ENCODE measurements around the gene NEK10. TPM values are rescaled to one million over a fixed set of nuclear protein-coding genes. Genes with fewer than 3 reads are reported as not detected.
"Not testable (repeated sequence)": the region's sequence is repeated elsewhere in the genome, so short reads cannot be mapped to it uniquely, and the experiment has no call there.

Gene NEK10
- total RNA-seq, 2 experiments from 2014 or later, result 0.35 to 0.86 TPM

DNA sequence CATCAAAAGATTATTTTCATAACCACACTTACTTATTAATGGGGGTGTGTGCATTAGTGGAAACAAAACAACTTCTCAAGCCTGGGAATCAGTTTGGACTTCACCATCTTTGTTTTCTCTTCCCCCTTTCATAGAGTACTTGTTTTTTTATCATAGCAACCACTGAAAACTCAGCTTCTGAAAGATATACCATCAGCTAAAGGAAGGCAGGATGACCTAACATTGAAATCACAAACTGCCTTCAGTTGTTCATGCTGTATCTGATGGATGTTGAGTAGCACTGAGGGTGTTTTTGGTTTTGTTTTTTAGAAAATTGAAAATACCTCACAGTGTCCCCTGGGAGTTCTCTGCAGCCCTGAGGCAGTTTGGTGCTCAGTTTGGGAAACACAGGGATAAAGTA lies 46.5 kb downstream of the NEK10 start:
- no peak overlapping the region for H3K4me3 Mint-ChIP-seq
- CTCF ChIA-PET, result interaction anchor here (1.3 kb wide), 1 partner anchor 359 kb away, joined by 3 read pairs; no protein-coding TSS in a partner anchor
- no peaks in the 10 kb centered on the region for H3K9me3 Mint-ChIP-seq
- POLR2A ChIA-PET, result no interaction called here
- no peaks in the 10 kb centered on the region for H3K36me3 Mint-ChIP-seq (ENCODE audit: low read depth)
- H3K27me3 Mint-ChIP-seq, result no peaks in the 10 kb centered on the region
- H3K4me1 Mint-ChIP-seq, result peaks cover 3% of the 10 kb centered on the region
- no peak overlapping the region for H3K27ac Mint-ChIP-seq
- DNase-seq, result no peak

DNA sequence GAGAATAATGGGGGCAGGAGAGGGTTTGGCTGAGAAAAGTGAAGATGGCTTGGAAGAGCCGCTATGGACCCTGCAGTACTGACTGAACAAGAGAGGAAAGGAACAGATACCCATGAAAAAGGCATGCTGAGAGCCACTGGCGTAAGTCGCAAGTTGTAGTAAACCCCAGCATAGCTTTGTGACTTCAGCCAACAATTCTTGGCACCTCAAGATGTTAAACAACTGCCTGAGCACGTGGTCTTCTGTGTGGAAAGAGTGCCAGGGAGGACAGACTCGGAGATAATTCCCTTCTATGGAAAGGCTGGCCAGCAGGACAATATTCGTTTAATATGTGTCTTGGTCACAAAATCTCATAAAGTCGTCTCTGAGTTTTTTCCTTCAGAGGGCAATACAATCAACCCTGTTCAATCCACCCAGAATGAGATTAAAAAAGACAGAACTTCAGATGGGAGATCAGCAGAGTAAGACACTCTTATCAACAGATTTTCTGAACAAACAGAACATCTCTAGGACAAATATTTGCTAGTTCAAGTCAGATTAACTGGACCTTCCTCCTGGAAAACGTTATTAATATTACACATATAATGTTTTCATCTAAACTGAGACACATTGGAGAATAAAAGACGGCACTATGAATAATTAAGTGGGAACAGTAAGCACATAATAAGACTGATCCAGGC lies 49.2 kb downstream of the NEK10 start:
- CTCF ChIA-PET, result interaction anchor here (2.8 to 2.9 kb wide), 2 partner anchors 10 to 362 kb away, joined by 6 to 17 read pairs; no protein-coding TSS in a partner anchor
- DNase-seq, result no peak
- POLR2A ChIA-PET, result no interaction called here
- Mint-ChIP-seq H3K4me3 (no peak overlapping the region), H3K27me3 (no peaks in the 10 kb centered on the region), H3K4me1 (peaks cover 3% of the 10 kb centered on the region), H3K9me3 (no peaks in the 10 kb centered on the region), H3K36me3 (ENCODE audit: low read depth) (no peaks in the 10 kb centered on the region), H3K27ac (no peak overlapping the region)

DNA sequence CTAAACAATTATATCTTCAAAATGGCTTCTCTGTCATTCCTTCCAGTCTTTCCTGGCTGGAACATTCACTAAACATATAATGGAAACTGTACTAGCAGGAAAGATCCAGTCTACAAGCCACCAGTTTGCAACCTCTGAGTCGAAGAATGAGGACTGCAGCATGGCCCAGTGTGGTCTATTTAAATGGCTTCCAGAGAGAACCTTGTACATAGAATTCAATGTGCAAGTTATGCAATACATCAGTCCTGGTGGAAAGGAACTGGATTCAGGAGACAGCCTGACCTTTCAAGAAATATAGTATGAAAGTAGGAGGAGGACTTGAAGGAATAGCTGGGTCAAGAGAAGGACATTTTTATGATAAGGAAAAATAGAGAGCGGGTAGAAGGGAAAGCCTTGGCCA lies 49.9 kb downstream of the NEK10 start:
- Mint-ChIP-seq H3K36me3 (ENCODE audit: low read depth) (no peaks in the 10 kb centered on the region), H3K4me1 (no peaks in the 10 kb centered on the region), H3K4me3 (no peak overlapping the region), H3K27me3 (no peaks in the 10 kb centered on the region), H3K27ac (no peak overlapping the region), H3K9me3 (no peaks in the 10 kb centered on the region)
- no peak for DNase-seq
- ChIA-PET CTCF (interaction anchor here (2.8 to 2.9 kb wide), 2 partner anchors 9 to 362 kb away, joined by 6 to 17 read pairs; no protein-coding TSS in a partner anchor), POLR2A (no interaction called here)

DNA sequence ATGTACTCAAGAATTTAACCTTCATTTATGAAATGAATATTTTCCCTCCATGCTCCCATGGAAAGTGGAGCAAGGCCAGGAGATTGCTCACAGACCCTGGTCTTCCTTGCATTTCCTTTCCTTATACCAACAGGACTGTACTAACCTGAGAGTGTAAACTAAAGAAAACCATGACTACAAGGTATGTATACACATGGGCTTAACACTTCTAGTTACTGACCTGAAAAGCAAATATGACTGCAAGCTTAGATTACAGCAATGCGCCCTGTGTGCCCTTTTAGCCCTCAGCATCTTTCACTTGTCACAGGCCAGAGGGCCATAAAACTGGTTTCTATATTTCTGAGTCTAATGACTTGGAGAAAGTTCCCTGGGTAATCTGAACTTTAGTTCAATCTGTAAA lies 52.1 kb downstream of the NEK10 start:
- Mint-ChIP-seq H3K4me1 (no peaks in the 10 kb centered on the region), H3K4me3 (no peak overlapping the region), H3K36me3 (ENCODE audit: low read depth) (no peaks in the 10 kb centered on the region), H3K9me3 (no peaks in the 10 kb centered on the region), H3K27ac (no peak overlapping the region), H3K27me3 (no peaks in the 10 kb centered on the region)
- ChIA-PET CTCF (interaction anchor here (2.8 kb wide), 1 partner anchor 365 kb away, joined by 17 read pairs; no protein-coding TSS in a partner anchor), POLR2A (no interaction called here)
- DNase-seq, result no peak

DNA sequence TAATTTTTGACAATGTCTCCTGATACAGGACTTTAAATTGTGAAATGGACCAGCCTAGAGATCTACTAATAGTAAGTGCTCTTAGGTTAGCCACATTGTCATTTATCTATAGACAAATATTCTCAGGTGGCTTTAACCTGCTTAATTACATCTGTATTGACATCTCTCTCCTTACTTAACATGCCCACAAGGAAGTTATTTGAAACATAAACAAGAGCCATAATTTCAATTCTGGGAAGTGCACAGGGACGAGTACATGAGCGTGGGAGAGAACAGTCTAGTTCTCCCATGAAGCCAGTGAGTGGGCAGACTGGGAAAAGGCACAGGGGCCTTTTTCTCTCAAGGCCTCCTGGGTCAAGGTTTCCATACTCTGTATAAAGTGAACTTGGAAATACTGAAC lies 54.2 kb downstream of the NEK10 start:
- no peaks in the 10 kb centered on the region for H3K9me3 Mint-ChIP-seq
- H3K27ac Mint-ChIP-seq, result no peak overlapping the region
- DNase-seq, result no peak
- no peaks in the 10 kb centered on the region for H3K27me3 Mint-ChIP-seq
- ChIA-PET POLR2A (no interaction called here), CTCF (no interaction called here)
- no peaks in the 10 kb centered on the region for H3K36me3 Mint-ChIP-seq (ENCODE audit: low read depth)
- H3K4me3 Mint-ChIP-seq, result no peak overlapping the region
- H3K4me1 Mint-ChIP-seq, result no peaks in the 10 kb centered on the region

DNA sequence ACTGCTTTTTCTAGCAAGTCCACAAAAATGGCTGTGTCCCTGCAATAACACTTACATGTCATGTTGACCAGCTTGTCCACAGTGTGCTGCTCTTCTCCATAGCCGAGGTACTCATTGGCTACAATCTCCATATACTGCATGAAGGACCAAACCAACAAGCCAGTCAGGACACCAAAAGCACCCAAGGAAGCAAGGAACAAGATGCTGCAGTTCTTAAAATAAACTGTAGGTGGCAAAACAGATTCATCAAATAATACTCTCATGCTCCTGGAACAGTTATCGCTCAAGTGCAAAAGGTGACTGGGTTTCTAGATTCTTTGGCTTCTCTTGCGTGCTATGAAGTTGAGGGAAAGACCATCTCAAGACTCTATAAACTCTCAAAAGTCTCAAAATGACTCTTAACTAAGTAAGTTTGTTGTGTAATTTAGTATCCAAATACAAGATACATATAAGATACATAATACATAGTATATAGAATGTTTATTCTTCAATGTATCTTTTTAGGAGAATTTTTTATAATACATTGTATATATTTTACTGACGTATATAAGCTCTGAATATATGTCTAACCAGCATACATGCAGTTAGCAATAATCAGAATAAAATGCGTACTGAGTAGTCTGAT lies 57.0 kb downstream of the NEK10 start:
- no peaks in the 10 kb centered on the region for H3K9me3 Mint-ChIP-seq
- POLR2A ChIA-PET, result no interaction called here

DNA sequence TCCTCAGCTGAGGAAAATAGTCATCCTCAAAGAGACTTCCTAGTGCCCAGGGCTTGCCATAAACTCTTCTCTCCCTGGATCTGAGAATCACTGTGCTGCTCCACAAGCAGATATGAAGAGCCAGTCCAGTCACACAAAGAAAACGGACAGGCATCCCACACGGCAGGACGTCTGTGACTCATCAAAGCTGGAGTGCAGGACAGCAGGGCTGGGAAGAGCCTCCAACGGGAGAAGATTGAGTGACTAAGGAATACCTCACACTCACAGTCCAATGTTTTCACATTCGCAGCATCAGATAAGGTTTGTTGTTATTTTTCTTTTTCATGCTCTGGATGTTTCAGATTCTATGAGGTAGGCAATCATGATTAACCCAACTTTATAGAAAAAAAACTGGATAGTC lies 57.8 kb downstream of the NEK10 start:
- POLR2A ChIA-PET, result no interaction called here

More for the DNA sequence above, 57.0 kb downstream of the NEK10 start:
- Mint-ChIP-seq H3K4me1 (no peaks in the 10 kb centered on the region), H3K36me3 (ENCODE audit: low read depth) (no peaks in the 10 kb centered on the region), H3K27me3 (no peaks in the 10 kb centered on the region), H3K27ac (no peak overlapping the region), H3K4me3 (no peak overlapping the region)
- CTCF ChIA-PET, result interaction anchor here (0.9 to 7.9 kb wide), 6 partner anchors 9 to 400 kb away, joined by 3 to 56 read pairs (median 5); no protein-coding TSS in a partner anchor
- DNase-seq, result no peak

DNA sequence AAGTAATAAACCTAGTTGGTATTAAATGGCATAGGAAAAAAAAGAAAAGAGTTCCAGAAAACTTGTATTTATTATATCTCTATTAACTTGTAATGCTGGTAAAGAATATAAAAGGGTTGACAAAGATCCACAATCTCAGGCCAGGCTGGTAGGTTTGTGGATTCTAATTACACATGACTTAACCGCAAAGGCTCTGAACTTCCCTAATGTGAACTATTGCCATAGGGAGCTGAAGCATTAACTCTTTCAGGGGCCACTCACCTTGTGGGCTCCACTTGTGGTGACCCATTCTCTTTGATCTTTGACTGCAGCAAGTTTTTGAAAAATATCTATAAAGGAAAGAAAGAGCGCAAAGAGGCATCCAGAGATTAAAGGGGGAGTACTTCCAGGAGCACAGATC lies 58.5 kb downstream of the NEK10 start:
- DNase-seq, result no peak
- Mint-ChIP-seq H3K9me3 (no peaks in the 10 kb centered on the region), H3K27ac (no peak overlapping the region), H3K27me3 (no peaks in the 10 kb centered on the region), H3K4me3 (no peak overlapping the region), H3K36me3 (ENCODE audit: low read depth) (no peaks in the 10 kb centered on the region), H3K4me1 (no peaks in the 10 kb centered on the region)
- CTCF ChIA-PET, result interaction anchor here (1.5 to 7.9 kb wide), 4 partner anchors 9 to 401 kb away, joined by 5 to 56 read pairs (median 6); no protein-coding TSS in a partner anchor
- POLR2A ChIA-PET, result interaction anchor here (1.2 kb wide), 1 partner anchor 15 kb away, joined by 3 read pairs; no protein-coding TSS in a partner anchor

More for the DNA sequence above, 57.8 kb downstream of the NEK10 start:
- H3K4me3 Mint-ChIP-seq, result no peak overlapping the region
- no peak for DNase-seq
- CTCF ChIA-PET, result interaction anchor here (1.6 to 7.9 kb wide), 4 partner anchors 156 to 401 kb away, joined by 5 to 56 read pairs (median 8); no protein-coding TSS in a partner anchor
- H3K9me3 Mint-ChIP-seq, result no peaks in the 10 kb centered on the region
- no peaks in the 10 kb centered on the region for H3K27me3 Mint-ChIP-seq
- H3K4me1 Mint-ChIP-seq, result no peaks in the 10 kb centered on the region
- no peak overlapping the region for H3K27ac Mint-ChIP-seq
- H3K36me3 Mint-ChIP-seq (ENCODE audit: low read depth), result no peaks in the 10 kb centered on the region

DNA sequence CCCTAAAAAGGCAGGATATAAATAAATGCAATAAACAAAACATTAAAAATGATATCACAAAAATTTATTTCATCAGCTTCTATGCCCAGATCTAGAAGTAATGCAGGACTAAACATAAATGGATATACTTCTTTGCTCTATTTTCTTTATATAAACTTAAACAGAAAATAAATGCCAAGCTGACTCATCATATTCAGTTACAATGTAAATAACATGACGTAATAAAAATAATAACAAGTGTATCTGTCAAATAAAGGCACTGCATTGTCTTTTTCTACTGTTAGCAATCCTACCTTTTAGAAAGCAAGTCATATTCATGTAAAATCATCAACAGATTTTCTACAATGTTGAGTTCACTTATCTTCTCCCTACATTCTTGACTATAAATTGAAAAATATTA lies 61.6 kb downstream of the NEK10 start:
- POLR2A ChIA-PET, result no interaction called here
- CTCF ChIA-PET, result interaction anchor here (7.9 kb wide), 1 partner anchor 374 kb away, joined by 56 read pairs; no protein-coding TSS in a partner anchor
- Mint-ChIP-seq H3K27ac (no peak overlapping the region), H3K4me1 (no peaks in the 10 kb centered on the region), H3K9me3 (no peaks in the 10 kb centered on the region), H3K36me3 (ENCODE audit: low read depth) (no peaks in the 10 kb centered on the region), H3K27me3 (no peaks in the 10 kb centered on the region), H3K4me3 (no peak overlapping the region)
- no peak for DNase-seq

DNA sequence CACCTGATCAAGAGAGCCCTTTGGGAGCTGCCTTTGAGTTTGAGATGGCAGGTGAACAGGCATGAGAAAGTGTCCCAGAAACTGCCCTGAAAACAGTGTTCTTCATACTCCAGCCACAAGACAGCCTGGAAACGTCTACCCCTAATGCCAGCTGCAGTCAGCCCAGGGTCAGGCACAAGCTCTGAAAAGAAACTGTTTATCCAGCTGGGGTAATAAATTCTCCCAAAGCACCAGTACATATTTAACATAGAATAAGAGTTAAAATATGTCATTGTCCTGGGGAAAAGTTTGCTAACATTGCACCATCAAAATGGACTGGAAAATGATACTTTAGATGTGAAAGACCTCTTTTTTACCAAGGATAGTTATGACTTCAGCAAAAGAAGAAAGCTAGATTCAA lies 66.3 kb downstream of the NEK10 start:
- Mint-ChIP-seq H3K4me1 (no peaks in the 10 kb centered on the region), H3K27ac (no peak overlapping the region), H3K27me3 (no peaks in the 10 kb centered on the region), H3K9me3 (peaks cover 6% of the 10 kb centered on the region), H3K4me3 (no peak overlapping the region), H3K36me3 (ENCODE audit: low read depth) (no peaks in the 10 kb centered on the region)
- POLR2A ChIA-PET, result no interaction called here
- DNase-seq, result no peak
- CTCF ChIA-PET, result interaction anchor here (1.2 kb wide), 2 partner anchors 378 to 409 kb away, joined by 3 to 4 read pairs; no protein-coding TSS in a partner anchor

DNA sequence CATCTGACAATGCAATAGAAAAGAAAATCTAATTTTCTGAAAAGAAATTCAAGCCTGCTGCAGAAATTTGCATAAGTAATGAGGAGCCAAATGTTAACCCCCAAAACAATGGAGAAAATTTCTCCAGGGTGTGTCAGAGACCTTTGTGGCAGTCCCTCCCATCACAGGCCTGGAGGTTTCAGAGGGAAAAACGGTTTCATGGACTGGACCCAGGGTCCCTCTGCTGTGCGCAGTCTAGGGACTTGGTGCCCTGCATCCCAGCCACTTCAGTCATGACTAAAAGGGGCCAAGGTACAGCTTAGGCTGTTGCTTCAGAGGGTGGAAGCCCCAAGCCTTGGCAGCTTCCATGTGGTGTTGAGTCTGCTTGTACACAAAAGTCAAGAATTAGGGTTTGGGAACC lies 70.2 kb downstream of the NEK10 start:
- H3K4me1 Mint-ChIP-seq; DNase-seq; H3K27ac Mint-ChIP-seq; H3K4me3 Mint-ChIP-seq; H3K27me3 Mint-ChIP-seq; H3K36me3 Mint-ChIP-seq (ENCODE audit: low read depth); H3K9me3 Mint-ChIP-seq; POLR2A ChIA-PET: not testable (repeated sequence)
- CTCF ChIA-PET, result interaction anchor here (1.9 kb wide), 1 partner anchor 413 kb away, joined by 4 read pairs; no protein-coding TSS in a partner anchor

DNA sequence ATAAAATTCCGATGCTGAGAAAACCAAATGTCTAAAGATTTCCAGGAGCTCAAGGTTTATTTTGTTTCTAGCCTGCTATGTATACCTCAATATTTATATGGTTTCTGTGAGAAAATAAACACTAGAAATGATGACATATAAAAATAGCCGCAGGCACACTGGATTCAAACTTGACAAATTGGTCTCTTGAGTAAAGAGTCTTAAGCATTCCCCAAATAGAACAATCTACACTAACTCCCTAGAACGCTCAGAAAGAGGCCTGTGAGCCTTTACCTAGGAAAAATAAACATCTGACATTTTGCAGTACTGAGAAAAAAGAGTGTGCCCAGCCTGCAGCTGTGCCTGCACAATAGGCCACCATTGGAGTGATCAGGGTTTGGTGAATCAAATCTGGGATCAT lies 75.2 kb downstream of the NEK10 start:
- H3K27ac Mint-ChIP-seq, result no peak overlapping the region
- H3K9me3 Mint-ChIP-seq, result no peaks in the 10 kb centered on the region
- no peak for DNase-seq
- H3K4me1 Mint-ChIP-seq, result no peaks in the 10 kb centered on the region
- H3K27me3 Mint-ChIP-seq, result no peaks in the 10 kb centered on the region
- POLR2A ChIA-PET, result no interaction called here
- CTCF ChIA-PET, result no interaction called here
- H3K36me3 Mint-ChIP-seq (ENCODE audit: low read depth), result no peaks in the 10 kb centered on the region
- H3K4me3 Mint-ChIP-seq, result no peak overlapping the region

DNA sequence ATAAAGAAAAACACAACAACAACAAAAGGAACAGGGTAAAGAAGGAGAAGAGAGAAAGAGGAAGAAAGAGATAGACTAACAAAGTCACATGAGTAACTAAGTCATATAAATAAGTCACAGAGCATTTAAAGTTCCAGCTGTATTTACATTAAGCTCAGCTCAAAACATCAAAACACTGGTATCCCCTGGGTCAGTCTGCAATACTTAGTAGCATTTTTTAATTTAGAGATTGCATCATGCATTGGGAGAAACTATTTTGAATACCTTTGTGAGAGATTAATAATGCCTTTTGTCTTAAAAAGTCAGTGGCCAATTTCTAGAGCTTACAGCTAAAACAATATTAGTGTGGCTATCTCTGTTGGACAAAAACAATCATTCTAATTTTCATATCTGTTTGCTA lies 78.4 kb downstream of the NEK10 start:
- Mint-ChIP-seq H3K27me3 (no peaks in the 10 kb centered on the region), H3K4me1 (no peaks in the 10 kb centered on the region), H3K9me3 (no peaks in the 10 kb centered on the region), H3K36me3 (ENCODE audit: low read depth) (no peaks in the 10 kb centered on the region), H3K4me3 (no peak overlapping the region), H3K27ac (no peak overlapping the region)
- ChIA-PET POLR2A (no interaction called here), CTCF (no interaction called here)
- DNase-seq, result no peak
